Stomach smooth muscle (tissue), 2 donors: ENCODE measurements around the gene PADI1.

ENCODE experiments used
- H3K27ac ChIP-seq: one replicate; pipeline ENCODE4 v1.7.0; 2013; ENCODE audit warnings: mild to moderate bottlenecking, low read length, inconsistent platforms
- H3K27me3 ChIP-seq, 2 donors: one replicate each; pipeline ENCODE4 v1.7.0; 2013; ENCODE audit warnings: low read length in 2 of 2; ENCODE audit not compliant: insufficient read depth in 2 of 2, control insufficient read depth in 1 of 2
- H3K36me3 ChIP-seq, 2 donors: one replicate each; pipeline ENCODE4 v1.7.0; 2013; ENCODE audit warnings: low read length in 2 of 2; ENCODE audit not compliant: control insufficient read depth in 2 of 2, insufficient read depth in 2 of 2
- H3K4me1 ChIP-seq: one replicate; pipeline ENCODE4 v1.7.0; 2013; ENCODE audit warnings: low read length; ENCODE audit not compliant: control insufficient read depth, insufficient read depth
- H3K4me3 ChIP-seq, 2 donors: one replicate each; pipeline ENCODE4 v1.7.0; 2013; ENCODE audit warnings: low read length in 2 of 2
- H3K9ac ChIP-seq, 2 donors: one replicate each; pipeline ENCODE4 v1.7.0; 2013; ENCODE audit warnings: low read length in 2 of 2, mild to moderate bottlenecking in 1 of 2
- H3K9me3 ChIP-seq, 2 donors: one replicate each; pipeline ENCODE4 v1.7.0; 2013; ENCODE audit warnings: low read length in 2 of 2; ENCODE audit not compliant: control insufficient read depth in 2 of 2
- donor health status: healthy.
- donor health status: Pancreatic carcinoma.

The PADI1 gene

GRCh38 chr1:17165823-17166222 lies 39.1 kb upstream of the PADI1 start:
- H3K27me3 ChIP-seq = peaks cover 0 to 15% of the 10 kb centered on the region in 2 donors
- H3K4me1 ChIP-seq = no peaks in the 10 kb centered on the region
- H3K9me3 ChIP-seq = no peaks in the 10 kb centered on the region
- H3K36me3 ChIP-seq = no peaks in the 10 kb centered on the region
- H3K4me3 ChIP-seq = no peak overlapping the region
- H3K27ac ChIP-seq = no peak overlapping the region
- no peak overlapping the region for H3K9ac ChIP-seq

DNA sequence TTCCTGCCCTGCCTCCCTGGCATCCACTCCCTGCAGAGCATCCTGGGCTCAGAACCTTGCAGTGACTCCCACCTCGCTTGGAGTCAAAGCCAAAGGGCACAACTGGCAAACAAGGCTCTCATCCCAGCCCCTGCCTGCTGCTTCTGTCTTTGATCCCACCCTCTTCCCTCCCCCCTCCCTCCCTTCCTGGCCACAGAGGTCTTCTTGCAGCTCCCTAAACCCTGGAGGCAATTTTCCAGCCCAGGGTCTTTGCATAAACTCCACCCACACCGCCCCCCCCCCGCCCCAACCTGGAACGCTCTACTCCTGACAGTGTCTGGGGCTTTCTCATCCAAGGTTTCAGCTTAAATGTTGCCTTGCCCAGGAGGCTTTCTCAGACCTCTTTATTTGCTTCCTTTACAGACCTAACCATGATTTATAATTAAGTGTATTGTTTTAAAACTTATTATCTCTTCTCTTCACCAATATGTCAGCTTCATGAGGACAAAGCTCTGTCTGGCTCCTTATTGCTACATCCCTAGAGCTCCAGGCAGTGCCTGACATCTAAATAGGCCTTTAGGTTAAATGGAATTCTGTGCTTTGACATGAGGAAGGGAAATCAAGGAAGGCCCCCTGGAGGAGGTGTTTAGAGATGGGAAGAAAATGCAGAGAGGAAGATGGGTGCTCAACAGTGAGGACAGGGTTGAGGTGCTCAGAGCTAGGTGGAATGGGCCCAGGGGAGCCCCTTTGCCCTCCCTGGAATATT lies 37.7 kb upstream of the PADI1 start:
- Histone ChIP-seq H3K27me3 (peaks cover 0 to 8% of the 10 kb centered on the region in 2 donors), H3K4me3 (no peak overlapping the region), H3K36me3 (no peaks in the 10 kb centered on the region), H3K9me3 (no peaks in the 10 kb centered on the region), H3K27ac (no peak overlapping the region), H3K9ac (no peak overlapping the region), H3K4me1 (no peaks in the 10 kb centered on the region)

DNA sequence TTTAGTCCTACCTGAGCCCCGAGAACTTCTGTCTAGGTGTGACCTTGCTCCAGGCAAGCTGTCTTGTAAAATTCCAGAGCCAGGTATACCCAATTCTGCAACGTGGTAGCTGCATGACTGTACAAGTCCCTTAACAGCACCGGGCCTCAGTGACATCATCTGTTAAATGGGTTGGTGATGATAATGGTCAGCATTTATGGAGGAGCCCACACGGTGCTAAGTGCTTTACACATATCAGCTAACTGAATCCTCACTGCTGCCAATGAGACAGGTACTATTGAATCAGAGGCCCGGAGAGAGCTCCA lies 37.2 kb upstream of the PADI1 start:
- no peak overlapping the region for H3K9ac ChIP-seq
- H3K9me3 ChIP-seq = no peaks in the 10 kb centered on the region
- no peak overlapping the region for H3K4me3 ChIP-seq
- no peak overlapping the region for H3K27ac ChIP-seq
- H3K4me1 ChIP-seq = no peaks in the 10 kb centered on the region
- no peaks in the 10 kb centered on the region for H3K36me3 ChIP-seq
- peaks cover 0 to 8% of the 10 kb centered on the region in 2 donors for H3K27me3 ChIP-seq

DNA sequence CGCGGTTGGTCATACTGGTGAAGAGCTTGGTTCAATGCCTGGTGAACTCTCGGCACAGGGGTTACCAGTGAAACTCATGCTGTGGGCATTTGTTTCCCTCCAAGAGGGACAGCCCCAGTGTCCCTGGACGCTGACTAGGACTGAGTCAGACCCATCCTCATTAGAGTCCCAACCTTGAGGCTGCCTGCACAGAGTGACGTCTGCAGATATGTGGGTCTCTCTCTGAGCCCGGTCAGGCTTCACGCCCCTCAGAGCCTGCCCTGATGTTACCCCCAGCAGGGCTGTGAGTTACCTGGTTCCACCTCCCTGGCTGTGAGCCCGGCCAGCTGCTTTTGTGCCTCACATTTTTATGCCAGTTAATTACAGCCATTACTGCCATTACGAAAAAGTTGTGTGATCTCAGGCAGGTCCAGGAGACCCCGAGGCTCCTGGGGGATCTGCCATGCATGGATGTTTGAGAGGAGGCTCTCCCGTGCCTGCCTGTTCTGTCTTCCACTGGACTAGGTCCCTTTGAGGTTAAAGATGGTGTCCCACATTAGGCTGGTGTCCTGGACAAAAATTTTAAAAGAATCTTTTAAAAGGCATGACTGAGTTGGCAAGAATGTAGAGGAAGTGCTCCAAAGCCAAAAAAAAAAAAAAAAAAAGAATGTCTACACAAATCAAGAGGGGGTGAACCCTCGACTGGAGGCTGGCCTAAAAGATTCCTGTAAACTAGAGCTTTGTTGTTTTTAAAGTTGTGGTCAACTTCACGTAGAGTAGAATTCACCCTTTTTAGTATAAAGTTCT lies 36.6 kb upstream of the PADI1 start:
- Histone ChIP-seq H3K4me1 (no peaks in the 10 kb centered on the region), H3K36me3 (no peaks in the 10 kb centered on the region), H3K9ac (no peak overlapping the region), H3K27me3 (peaks cover 0 to 7% of the 10 kb centered on the region in 2 donors), H3K9me3 (no peaks in the 10 kb centered on the region), H3K4me3 (no peak overlapping the region), H3K27ac (no peak overlapping the region)

DNA sequence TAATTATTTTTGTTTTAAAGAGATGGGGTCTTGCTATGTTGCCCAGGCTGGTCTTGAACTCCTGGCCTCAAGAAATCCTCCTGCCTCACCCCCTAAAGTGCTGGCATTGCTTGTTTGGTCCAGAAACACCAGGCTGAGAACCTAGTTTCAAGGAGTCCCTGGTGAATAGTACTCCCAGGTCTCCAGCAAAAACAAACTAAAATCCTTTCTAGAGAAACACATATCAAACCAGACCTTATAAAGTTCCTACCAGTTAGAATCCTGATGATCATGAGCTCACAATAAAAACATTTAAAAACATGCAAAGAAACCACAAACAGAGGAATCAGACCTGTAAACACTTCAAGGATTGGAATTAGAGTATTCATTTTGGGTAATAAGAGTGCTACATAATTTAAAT lies 34.4 kb upstream of the PADI1 start:
- H3K36me3 ChIP-seq = no peaks in the 10 kb centered on the region
- no peak overlapping the region for H3K27ac ChIP-seq
- no peak overlapping the region for H3K4me3 ChIP-seq
- no peaks in the 10 kb centered on the region for H3K9me3 ChIP-seq
- no peak overlapping the region for H3K9ac ChIP-seq
- H3K4me1 ChIP-seq = no peaks in the 10 kb centered on the region
- peaks cover 2 to 7% of the 10 kb centered on the region in 2 donors for H3K27me3 ChIP-seq

- Histone ChIP-seq H3K36me3 (no peaks in the 10 kb centered on the region), H3K4me1 (no peaks in the 10 kb centered on the region), H3K27me3 (peaks cover 2 to 7% of the 10 kb centered on the region in 2 donors), H3K9me3 (no peaks in the 10 kb centered on the region), H3K9ac (no peak overlapping the region), H3K27ac (no peak overlapping the region), H3K4me3 (no peak overlapping the region)
Observed at GRCh38 chr1:17173217-17173616, 31.7 kb upstream of the PADI1 start.

GRCh38 chr1:17176306-17177061 lies 28.4 kb upstream of the PADI1 start:
- H3K4me1 ChIP-seq = no peaks in the 10 kb centered on the region
- no peaks in the 10 kb centered on the region for H3K36me3 ChIP-seq
- H3K9me3 ChIP-seq = no peaks in the 10 kb centered on the region
- no peak overlapping the region for H3K4me3 ChIP-seq
- H3K27me3 ChIP-seq = peaks cover 2 to 7% of the 10 kb centered on the region in 2 donors
- no peak overlapping the region for H3K27ac ChIP-seq
- H3K9ac ChIP-seq = no peak overlapping the region

DNA sequence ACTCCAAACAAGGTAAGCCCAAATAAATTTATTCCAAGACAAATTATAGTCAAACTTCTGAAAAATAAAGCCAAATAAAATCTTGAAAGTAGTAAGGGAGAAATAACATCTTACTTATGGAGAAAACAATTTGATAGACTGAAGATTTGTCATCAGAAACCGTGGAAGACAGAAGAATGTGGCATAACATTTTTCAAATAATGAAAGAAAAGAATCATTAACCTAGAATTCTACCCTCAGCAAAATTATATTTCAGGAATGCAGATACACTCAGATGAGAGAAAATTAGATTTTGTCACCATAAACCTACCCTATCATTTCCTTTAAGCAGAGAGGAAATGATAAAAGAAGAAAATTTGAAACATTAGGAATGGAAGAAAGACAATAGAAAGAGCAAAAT lies 27.3 kb upstream of the PADI1 start:
- no peaks in the 10 kb centered on the region for H3K4me1 ChIP-seq
- peaks cover 2 to 7% of the 10 kb centered on the region in 2 donors for H3K27me3 ChIP-seq
- no peaks in the 10 kb centered on the region for H3K9me3 ChIP-seq
- no peak overlapping the region for H3K9ac ChIP-seq
- H3K27ac ChIP-seq = no peak overlapping the region
- H3K4me3 ChIP-seq = no peak overlapping the region
- H3K36me3 ChIP-seq = no peaks in the 10 kb centered on the region

DNA sequence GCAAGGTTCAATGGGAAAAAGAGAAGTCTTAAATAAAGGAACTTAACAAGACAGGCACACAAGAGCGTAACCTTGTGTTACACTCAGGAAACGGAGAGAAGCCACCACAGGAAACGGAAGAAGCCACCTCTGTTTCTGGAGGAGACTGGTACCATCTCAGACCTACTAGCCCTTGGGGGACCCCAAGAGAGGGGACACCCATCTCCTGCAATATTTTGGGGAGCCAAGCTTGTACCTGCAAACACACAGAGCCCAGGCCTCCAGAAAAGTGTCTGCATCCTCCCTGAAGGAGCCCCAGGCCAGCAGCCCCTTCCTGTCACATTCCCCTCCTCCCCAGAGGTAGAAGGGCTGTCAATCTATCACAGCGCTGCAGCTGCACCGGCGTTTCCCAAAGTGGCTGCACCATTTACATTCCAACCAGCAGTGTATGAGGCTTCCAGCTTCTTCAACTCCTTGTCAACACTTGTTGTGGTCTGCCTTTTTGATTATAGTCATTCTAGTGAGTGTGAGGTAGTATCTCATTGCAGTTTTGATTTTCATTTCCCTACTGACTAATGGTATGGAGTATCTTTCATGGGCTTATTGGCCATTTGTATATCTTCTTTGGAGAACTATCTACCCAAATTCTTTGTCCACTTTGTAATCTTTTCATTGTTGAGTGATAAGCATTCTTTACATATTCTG lies 23.0 kb upstream of the PADI1 start:
- H3K27me3 ChIP-seq = no peaks in the 10 kb centered on the region

GRCh38 chr1:17183388-17184160 lies 21.4 kb upstream of the PADI1 start:
- H3K4me1 ChIP-seq = no peaks in the 10 kb centered on the region
- H3K36me3 ChIP-seq = no peaks in the 10 kb centered on the region
- peaks cover 0 to under 1% of the 10 kb centered on the region in 2 donors for H3K9me3 ChIP-seq
- no peaks in the 10 kb centered on the region for H3K27me3 ChIP-seq
- no peak overlapping the region for H3K9ac ChIP-seq
- no peak overlapping the region for H3K27ac ChIP-seq
- H3K4me3 ChIP-seq = no peak overlapping the region

More for the DNA sequence above, 23.0 kb upstream of the PADI1 start:
- no peak overlapping the region for H3K4me3 ChIP-seq
- no peak overlapping the region for H3K27ac ChIP-seq
- no peaks in the 10 kb centered on the region for H3K9me3 ChIP-seq
- H3K9ac ChIP-seq = no peak overlapping the region
- H3K36me3 ChIP-seq = no peaks in the 10 kb centered on the region
- H3K4me1 ChIP-seq = no peaks in the 10 kb centered on the region
